ENCODE measurements around the gene DERA. TPM values are rescaled to one million over a fixed set of nuclear protein-coding genes. Genes with fewer than 3 reads are reported as not detected.

Gene DERA
- total and polyA plus RNA-seq, 2 of the 8 experiments (the other 6 are each of a cell fraction or from before 2014, with no cell fraction given), result 13.1 to 17.1 TPM

DNA sequence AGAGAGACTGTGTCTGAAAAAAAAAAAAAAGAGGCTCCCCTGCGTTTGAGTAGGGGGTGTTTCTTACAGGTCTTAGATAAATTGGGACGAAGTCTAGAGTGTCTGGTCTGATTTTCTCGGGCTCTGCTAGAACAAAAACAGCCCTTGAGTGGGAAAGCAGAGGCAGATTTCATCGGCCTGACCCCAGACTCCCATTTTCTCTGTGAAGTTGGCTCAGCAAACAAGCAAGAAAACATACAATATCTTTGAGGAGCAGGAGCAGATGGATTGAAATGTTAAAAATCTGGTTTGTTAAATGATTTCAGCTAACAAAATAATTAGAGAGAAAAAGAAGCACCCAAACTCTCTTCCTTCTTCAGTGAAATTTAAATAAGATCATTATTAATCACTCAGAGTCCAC is 44.1 kb downstream of the DERA start (continued):
- TF ChIP-seq, protein P1, sequence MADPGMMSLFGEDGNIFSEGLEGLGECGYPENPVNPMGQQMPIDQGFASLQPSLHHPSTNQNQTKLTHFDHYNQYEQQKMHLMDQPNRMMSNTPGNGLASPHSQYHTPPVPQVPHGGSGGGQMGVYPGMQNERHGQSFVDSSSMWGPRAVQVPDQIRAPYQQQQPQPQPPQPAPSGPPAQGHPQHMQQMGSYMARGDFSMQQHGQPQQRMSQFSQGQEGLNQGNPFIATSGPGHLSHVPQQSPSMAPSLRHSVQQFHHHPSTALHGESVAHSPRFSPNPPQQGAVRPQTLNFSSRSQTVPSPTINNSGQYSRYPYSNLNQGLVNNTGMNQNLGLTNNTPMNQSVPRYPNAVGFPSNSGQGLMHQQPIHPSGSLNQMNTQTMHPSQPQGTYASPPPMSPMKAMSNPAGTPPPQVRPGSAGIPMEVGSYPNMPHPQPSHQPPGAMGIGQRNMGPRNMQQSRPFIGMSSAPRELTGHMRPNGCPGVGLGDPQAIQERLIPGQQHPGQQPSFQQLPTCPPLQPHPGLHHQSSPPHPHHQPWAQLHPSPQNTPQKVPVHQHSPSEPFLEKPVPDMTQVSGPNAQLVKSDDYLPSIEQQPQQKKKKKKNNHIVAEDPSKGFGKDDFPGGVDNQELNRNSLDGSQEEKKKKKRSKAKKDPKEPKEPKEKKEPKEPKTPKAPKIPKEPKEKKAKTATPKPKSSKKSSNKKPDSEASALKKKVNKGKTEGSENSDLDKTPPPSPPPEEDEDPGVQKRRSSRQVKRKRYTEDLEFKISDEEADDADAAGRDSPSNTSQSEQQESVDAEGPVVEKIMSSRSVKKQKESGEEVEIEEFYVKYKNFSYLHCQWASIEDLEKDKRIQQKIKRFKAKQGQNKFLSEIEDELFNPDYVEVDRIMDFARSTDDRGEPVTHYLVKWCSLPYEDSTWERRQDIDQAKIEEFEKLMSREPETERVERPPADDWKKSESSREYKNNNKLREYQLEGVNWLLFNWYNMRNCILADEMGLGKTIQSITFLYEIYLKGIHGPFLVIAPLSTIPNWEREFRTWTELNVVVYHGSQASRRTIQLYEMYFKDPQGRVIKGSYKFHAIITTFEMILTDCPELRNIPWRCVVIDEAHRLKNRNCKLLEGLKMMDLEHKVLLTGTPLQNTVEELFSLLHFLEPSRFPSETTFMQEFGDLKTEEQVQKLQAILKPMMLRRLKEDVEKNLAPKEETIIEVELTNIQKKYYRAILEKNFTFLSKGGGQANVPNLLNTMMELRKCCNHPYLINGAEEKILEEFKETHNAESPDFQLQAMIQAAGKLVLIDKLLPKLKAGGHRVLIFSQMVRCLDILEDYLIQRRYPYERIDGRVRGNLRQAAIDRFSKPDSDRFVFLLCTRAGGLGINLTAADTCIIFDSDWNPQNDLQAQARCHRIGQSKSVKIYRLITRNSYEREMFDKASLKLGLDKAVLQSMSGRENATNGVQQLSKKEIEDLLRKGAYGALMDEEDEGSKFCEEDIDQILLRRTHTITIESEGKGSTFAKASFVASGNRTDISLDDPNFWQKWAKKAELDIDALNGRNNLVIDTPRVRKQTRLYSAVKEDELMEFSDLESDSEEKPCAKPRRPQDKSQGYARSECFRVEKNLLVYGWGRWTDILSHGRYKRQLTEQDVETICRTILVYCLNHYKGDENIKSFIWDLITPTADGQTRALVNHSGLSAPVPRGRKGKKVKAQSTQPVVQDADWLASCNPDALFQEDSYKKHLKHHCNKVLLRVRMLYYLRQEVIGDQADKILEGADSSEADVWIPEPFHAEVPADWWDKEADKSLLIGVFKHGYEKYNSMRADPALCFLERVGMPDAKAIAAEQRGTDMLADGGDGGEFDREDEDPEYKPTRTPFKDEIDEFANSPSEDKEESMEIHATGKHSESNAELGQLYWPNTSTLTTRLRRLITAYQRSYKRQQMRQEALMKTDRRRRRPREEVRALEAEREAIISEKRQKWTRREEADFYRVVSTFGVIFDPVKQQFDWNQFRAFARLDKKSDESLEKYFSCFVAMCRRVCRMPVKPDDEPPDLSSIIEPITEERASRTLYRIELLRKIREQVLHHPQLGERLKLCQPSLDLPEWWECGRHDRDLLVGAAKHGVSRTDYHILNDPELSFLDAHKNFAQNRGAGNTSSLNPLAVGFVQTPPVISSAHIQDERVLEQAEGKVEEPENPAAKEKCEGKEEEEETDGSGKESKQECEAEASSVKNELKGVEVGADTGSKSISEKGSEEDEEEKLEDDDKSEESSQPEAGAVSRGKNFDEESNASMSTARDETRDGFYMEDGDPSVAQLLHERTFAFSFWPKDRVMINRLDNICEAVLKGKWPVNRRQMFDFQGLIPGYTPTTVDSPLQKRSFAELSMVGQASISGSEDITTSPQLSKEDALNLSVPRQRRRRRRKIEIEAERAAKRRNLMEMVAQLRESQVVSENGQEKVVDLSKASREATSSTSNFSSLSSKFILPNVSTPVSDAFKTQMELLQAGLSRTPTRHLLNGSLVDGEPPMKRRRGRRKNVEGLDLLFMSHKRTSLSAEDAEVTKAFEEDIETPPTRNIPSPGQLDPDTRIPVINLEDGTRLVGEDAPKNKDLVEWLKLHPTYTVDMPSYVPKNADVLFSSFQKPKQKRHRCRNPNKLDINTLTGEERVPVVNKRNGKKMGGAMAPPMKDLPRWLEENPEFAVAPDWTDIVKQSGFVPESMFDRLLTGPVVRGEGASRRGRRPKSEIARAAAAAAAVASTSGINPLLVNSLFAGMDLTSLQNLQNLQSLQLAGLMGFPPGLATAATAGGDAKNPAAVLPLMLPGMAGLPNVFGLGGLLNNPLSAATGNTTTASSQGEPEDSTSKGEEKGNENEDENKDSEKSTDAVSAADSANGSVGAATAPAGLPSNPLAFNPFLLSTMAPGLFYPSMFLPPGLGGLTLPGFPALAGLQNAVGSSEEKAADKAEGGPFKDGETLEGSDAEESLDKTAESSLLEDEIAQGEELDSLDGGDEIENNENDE (IDR thresholded peaks at IDR 0.05; ENCODE audit: insufficient replicate concordance, low read length), result no peak
- no peak for TF ChIP-seq GTF2F1 (IDR thresholded peaks at IDR 0.05; ENCODE audit: borderline replicate concordance, low read depth, low read length)
- TF ChIP-seq TAF1 (IDR thresholded peaks at IDR 0.05; ENCODE audit: low read depth, low read length), result no peak
- TF ChIP-seq EZH2 (IDR thresholded peaks at IDR 0.05; ENCODE audit: low read depth, low read length, severe bottlenecking), result no peak
- no peak for TF ChIP-seq YY1 (IDR thresholded peaks at IDR 0.05; ENCODE audit: low read depth, low read length)
- TF ChIP-seq, protein P2, sequence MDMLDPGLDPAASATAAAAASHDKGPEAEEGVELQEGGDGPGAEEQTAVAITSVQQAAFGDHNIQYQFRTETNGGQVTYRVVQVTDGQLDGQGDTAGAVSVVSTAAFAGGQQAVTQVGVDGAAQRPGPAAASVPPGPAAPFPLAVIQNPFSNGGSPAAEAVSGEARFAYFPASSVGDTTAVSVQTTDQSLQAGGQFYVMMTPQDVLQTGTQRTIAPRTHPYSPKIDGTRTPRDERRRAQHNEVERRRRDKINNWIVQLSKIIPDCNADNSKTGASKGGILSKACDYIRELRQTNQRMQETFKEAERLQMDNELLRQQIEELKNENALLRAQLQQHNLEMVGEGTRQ (IDR thresholded peaks at IDR 0.05; ENCODE audit: low read length), result no peak
- TF ChIP-seq SRF (IDR thresholded peaks at IDR 0.05; ENCODE audit: low read depth, low read length), result no peak
